ENCODE measurements around the gene TSFM. TPM values are rescaled to one million over a fixed set of nuclear protein-coding genes. Genes with fewer than 3 reads are reported as not detected.

TSFM gene
- total and polyA plus RNA-seq, 9 of the 15 experiments (the other 6 are each of a cell fraction or from before 2014, with no cell fraction given), result 44.6 to 198 (median 60.2) TPM

DNA sequence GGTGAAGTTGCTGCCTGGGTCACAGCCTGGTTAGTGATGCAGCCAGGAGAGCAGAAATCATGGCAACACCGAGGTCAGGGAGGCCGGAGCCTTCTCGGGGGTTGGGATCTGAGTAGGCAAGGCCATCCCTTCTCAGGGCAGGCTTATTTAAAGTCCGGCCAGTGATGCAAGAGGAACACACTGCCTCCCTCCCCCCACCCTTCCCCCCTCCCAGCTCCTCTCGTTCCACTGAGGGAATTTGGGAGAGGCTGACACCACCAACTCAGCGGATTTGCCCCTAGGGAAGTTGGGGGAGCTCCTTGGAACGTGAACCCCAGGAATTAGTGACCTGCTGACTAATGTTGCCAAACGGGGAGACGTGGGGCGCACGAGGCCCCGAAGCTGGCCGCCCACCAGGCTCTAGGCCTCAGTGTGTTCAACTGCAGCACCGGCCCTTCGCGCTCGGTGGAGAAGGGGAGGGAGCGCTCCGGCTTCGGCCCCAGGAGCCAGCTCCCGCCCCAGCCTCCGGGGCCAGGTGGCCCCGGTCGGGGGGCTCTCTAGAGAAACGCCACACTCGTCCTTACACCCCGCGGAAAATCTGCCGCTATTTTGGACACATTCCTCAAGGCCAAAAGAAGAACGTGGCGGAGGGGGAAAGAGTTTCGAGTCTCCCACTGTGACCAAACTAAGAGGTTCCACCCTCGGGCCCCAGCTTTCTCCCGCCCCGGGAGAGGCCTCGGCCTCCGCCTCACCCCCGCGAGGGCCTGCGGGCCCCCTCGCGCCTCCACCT lies 62.3 kb downstream of the TSFM start:
- CTCF ChIA-PET (ENCODE audit: low intra/inter-chr PET ratio), result interaction anchor here (0.9 kb wide), 1 partner anchor 61 kb away, joined by 5 read pairs; no protein-coding TSS in a partner anchor
- DNase-seq (ENCODE audit: extremely low read depth in 1 of 4, low spot score in 3 of 4) (peak in 3 of 4 experiments; percentile 39 to 67 (median 55)), ATAC-seq (peak; percentile 39), FAIRE-seq (peak; percentile 76)
- Histone ChIP-seq H3K79me2 (ENCODE audit: control insufficient read depth, insufficient read depth, low read length) (peaks cover 66% of the 10 kb centered on the region), H3K36me3 (ENCODE audit: control insufficient read depth, insufficient read depth, low read length) (peaks cover 11% of the 10 kb centered on the region; the same call in 1 of the 3 replicates), H3K27ac (ENCODE audit: extremely low read depth, low read depth, low read length) (peak overlapping the region; percentile 97), H3K4me1 (replicated peaks in 1 of 2; ENCODE audit: control insufficient read depth in 2 of 2, insufficient read depth in 2 of 2, low read length in 2 of 2) (peaks cover 54 to 55% of the 10 kb centered on the region in 2 experiments), H2AFZ (ENCODE audit: low read depth, low read length) (peak overlapping the region; percentile 99; the same call in 1 of the 2 replicates), H3K9me1 (ENCODE audit: control insufficient read depth, insufficient read depth, low read length) (peaks cover 11% of the 10 kb centered on the region), H4K20me1 (replicated peaks; ENCODE audit: control insufficient read depth, insufficient read depth, low read length) (peaks cover 50% of the 10 kb centered on the region), H3K27me3 (ENCODE audit: control insufficient read depth in 2 of 2, insufficient read depth in 2 of 2, low read length in 2 of 2) (no peaks in the 10 kb centered on the region), H3K9me3 (replicated peaks; ENCODE audit: control insufficient read depth, insufficient read depth, low read depth, low read length) (no peaks in the 10 kb centered on the region), H3K9ac (ENCODE audit: insufficient read depth in 1 of 2, low read depth in 2 of 2, low read length in 2 of 2) (peak overlapping the region; percentile 83 to 94), H3K4me2 (ENCODE audit: insufficient read depth, low read length) (peak overlapping the region; percentile 90), H3K4me3 (peak overlapping the region; percentile 98)
- under 1% methylated on average over 30 of the region's 42 CpGs for WGBS (ENCODE audit: insufficient coverage, low coverage, missing lambda C conversion rate)
- BruUV-seq (replicated peaks), result TSS peak; percentile 84
- intact Hi-C loops (cut with micrococcal nuclease), result no loop called here
- in situ Hi-C loops (cut with MboI), result no loop called here
- POLR2A ChIA-PET, result interaction anchor here (0.6 to 3.7 kb wide), 8 partner anchors 8 to 54 kb away, joined by 3 to 30 read pairs (median 4); no protein-coding TSS in a partner anchor
- TF ChIP-seq, protein P1, sequence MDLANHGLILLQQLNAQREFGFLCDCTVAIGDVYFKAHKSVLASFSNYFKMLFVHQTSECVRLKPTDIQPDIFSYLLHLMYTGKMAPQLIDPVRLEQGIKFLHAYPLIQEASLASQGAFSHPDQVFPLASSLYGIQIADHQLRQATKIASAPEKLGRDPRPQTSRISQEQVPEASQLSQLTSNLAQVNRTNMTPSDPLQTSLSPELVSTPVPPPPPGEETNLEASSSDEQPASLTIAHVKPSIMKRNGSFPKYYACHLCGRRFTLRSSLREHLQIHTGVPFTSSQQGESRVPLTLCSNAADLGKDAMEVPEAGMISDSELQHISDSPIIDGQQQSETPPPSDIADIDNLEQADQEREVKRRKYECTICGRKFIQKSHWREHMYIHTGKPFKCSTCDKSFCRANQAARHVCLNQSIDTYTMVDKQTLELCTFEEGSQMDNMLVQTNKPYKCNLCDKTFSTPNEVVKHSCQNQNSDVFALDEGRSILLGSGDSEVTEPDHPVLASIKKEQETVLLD (IDR thresholded peaks at IDR 0.05), result no peak
- TF ChIP-seq ZKSCAN3 (CRISPR knock-in tag; IDR thresholded peaks at IDR 0.05) (no peak), ZNF121 (CRISPR knock-in tag; conservative IDR thresholded peaks at IDR 0.05) (no peak), RFX1 (IDR thresholded peaks at IDR 0.05) (no peak)
- TF ChIP-seq, protein P2, sequence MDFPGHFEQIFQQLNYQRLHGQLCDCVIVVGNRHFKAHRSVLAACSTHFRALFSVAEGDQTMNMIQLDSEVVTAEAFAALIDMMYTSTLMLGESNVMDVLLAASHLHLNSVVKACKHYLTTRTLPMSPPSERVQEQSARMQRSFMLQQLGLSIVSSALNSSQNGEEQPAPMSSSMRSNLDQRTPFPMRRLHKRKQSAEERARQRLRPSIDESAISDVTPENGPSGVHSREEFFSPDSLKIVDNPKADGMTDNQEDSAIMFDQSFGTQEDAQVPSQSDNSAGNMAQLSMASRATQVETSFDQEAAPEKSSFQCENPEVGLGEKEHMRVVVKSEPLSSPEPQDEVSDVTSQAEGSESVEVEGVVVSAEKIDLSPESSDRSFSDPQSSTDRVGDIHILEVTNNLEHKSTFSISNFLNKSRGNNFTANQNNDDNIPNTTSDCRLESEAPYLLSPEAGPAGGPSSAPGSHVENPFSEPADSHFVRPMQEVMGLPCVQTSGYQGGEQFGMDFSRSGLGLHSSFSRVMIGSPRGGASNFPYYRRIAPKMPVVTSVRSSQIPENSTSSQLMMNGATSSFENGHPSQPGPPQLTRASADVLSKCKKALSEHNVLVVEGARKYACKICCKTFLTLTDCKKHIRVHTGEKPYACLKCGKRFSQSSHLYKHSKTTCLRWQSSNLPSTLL (IDR thresholded peaks at IDR 0.05), result no peak
- TF ChIP-seq, protein P3, sequence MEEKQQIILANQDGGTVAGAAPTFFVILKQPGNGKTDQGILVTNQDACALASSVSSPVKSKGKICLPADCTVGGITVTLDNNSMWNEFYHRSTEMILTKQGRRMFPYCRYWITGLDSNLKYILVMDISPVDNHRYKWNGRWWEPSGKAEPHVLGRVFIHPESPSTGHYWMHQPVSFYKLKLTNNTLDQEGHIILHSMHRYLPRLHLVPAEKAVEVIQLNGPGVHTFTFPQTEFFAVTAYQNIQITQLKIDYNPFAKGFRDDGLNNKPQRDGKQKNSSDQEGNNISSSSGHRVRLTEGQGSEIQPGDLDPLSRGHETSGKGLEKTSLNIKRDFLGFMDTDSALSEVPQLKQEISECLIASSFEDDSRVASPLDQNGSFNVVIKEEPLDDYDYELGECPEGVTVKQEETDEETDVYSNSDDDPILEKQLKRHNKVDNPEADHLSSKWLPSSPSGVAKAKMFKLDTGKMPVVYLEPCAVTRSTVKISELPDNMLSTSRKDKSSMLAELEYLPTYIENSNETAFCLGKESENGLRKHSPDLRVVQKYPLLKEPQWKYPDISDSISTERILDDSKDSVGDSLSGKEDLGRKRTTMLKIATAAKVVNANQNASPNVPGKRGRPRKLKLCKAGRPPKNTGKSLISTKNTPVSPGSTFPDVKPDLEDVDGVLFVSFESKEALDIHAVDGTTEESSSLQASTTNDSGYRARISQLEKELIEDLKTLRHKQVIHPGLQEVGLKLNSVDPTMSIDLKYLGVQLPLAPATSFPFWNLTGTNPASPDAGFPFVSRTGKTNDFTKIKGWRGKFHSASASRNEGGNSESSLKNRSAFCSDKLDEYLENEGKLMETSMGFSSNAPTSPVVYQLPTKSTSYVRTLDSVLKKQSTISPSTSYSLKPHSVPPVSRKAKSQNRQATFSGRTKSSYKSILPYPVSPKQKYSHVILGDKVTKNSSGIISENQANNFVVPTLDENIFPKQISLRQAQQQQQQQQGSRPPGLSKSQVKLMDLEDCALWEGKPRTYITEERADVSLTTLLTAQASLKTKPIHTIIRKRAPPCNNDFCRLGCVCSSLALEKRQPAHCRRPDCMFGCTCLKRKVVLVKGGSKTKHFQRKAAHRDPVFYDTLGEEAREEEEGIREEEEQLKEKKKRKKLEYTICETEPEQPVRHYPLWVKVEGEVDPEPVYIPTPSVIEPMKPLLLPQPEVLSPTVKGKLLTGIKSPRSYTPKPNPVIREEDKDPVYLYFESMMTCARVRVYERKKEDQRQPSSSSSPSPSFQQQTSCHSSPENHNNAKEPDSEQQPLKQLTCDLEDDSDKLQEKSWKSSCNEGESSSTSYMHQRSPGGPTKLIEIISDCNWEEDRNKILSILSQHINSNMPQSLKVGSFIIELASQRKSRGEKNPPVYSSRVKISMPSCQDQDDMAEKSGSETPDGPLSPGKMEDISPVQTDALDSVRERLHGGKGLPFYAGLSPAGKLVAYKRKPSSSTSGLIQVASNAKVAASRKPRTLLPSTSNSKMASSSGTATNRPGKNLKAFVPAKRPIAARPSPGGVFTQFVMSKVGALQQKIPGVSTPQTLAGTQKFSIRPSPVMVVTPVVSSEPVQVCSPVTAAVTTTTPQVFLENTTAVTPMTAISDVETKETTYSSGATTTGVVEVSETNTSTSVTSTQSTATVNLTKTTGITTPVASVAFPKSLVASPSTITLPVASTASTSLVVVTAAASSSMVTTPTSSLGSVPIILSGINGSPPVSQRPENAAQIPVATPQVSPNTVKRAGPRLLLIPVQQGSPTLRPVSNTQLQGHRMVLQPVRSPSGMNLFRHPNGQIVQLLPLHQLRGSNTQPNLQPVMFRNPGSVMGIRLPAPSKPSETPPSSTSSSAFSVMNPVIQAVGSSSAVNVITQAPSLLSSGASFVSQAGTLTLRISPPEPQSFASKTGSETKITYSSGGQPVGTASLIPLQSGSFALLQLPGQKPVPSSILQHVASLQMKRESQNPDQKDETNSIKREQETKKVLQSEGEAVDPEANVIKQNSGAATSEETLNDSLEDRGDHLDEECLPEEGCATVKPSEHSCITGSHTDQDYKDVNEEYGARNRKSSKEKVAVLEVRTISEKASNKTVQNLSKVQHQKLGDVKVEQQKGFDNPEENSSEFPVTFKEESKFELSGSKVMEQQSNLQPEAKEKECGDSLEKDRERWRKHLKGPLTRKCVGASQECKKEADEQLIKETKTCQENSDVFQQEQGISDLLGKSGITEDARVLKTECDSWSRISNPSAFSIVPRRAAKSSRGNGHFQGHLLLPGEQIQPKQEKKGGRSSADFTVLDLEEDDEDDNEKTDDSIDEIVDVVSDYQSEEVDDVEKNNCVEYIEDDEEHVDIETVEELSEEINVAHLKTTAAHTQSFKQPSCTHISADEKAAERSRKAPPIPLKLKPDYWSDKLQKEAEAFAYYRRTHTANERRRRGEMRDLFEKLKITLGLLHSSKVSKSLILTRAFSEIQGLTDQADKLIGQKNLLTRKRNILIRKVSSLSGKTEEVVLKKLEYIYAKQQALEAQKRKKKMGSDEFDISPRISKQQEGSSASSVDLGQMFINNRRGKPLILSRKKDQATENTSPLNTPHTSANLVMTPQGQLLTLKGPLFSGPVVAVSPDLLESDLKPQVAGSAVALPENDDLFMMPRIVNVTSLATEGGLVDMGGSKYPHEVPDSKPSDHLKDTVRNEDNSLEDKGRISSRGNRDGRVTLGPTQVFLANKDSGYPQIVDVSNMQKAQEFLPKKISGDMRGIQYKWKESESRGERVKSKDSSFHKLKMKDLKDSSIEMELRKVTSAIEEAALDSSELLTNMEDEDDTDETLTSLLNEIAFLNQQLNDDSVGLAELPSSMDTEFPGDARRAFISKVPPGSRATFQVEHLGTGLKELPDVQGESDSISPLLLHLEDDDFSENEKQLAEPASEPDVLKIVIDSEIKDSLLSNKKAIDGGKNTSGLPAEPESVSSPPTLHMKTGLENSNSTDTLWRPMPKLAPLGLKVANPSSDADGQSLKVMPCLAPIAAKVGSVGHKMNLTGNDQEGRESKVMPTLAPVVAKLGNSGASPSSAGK (IDR thresholded peaks at IDR 0.05), result peak; percentile 44

Measured in K562 (cell line).